GM21526 (cell line): Measurements from ENCODE around the gene COL20A1.
"Not testable (repeated sequence)": the region's sequence is repeated elsewhere in the genome, so short reads cannot be mapped to it uniquely, and the experiment has no call there.

ENCODE experiments used
- ATAC-seq: cut with Tn5 transposase; IDR thresholded peaks from one replicate; pipeline ENCODE4 v1.9.1; 2021; ENCODE audit warnings: moderate library complexity; ENCODE audit not compliant: unreplicated experiment, low FRiP score

COL20A1 gene

GRCh38 chr20:63369724-63370617 lies 77.0 kb downstream of the COL20A1 start:
- ATAC-seq = no peak

DNA sequence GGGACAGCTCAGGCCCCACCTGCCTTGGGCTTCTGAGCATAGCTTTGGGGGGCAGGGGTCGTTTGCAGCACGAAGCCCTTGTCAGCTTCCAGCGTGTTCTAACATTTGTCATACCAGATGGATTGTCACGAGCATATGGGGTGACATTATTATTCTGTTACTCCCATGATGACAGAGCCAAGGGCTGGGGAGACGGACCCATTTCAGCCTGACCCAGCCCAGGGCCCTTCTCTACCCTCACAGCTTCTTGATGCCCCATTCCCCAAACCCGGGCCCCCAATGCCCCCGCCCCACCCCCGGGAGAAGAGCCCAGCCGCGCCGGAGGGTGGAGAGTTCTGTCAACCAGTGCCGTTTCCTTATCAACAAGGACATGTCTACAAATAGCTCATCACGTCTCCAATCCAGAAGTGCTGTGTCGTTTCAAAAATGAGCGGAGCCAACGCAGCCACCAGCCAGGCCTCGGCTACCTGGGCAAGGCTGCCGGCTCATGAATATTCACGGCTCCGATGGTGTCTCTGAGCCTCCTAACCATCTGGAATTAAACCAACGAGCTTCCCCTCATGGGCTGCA lies 77.7 kb downstream of the COL20A1 start:
- ATAC-seq = no peak

- no peak for ATAC-seq
Measured at GRCh38 chr20:63371291-63371865, 78.4 kb downstream of the COL20A1 start.

GRCh38 chr20:63372971-63373885 lies 80.2 kb downstream of the COL20A1 start:
- ATAC-seq = no peak

GRCh38 chr20:63373996-63374395 lies 81.0 kb downstream of the COL20A1 start:
- no peak for ATAC-seq

- ATAC-seq = no peak
Measured at GRCh38 chr20:63374504-63374903, 81.5 kb downstream of the COL20A1 start.

DNA sequence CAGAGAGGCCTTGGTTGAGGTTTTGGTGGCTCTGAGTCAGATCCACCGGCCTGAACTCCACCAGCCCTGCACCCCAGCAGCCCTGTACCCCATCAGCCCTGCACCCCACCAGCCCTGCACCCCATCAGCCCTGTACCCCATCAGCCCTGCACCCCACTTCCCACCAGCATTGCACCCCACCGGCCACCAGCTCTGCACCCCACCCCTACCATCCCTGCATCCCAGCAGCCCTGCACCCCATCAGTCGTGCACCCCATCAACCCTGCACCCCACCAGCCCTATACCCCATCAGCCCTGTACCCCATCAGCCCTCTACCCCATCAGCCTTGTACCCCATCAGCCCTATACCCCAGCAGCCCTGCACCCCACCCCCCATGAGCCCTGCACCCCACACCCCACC lies 82.5 kb downstream of the COL20A1 start:
- ATAC-seq = no peak

- ATAC-seq = no peak
Measured at GRCh38 chr20:63376283-63377250, 83.6 kb downstream of the COL20A1 start.

- no peak for ATAC-seq
Measured at GRCh38 chr20:63377256-63377941, 84.4 kb downstream of the COL20A1 start.

- no peak for ATAC-seq
Measured at GRCh38 chr20:63377951-63378381, 85.0 kb downstream of the COL20A1 start.

- no peak for ATAC-seq
Measured at GRCh38 chr20:63378626-63379025, 85.6 kb downstream of the COL20A1 start.

- no peak for ATAC-seq
Measured at GRCh38 chr20:63379296-63379695, 86.3 kb downstream of the COL20A1 start.

DNA sequence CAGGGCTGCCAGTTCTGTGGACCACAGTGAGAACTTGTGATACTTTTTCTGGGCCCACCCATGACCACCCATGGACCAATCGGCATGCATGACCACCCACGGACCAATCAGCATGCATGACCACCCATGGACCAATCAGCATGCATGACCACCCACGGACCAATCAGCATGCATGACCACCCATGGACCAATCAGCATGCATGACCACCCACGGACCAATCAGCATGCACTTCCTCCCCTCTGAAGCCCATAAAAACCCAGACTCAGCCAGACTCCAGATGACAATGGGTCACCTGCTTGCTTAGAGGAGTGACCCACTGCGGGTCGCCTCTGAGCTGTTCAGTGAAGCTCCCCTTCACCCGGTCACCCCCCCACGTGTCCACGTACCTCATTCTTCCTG lies 86.9 kb downstream of the COL20A1 start:
- ATAC-seq = not testable (repeated sequence)

DNA sequence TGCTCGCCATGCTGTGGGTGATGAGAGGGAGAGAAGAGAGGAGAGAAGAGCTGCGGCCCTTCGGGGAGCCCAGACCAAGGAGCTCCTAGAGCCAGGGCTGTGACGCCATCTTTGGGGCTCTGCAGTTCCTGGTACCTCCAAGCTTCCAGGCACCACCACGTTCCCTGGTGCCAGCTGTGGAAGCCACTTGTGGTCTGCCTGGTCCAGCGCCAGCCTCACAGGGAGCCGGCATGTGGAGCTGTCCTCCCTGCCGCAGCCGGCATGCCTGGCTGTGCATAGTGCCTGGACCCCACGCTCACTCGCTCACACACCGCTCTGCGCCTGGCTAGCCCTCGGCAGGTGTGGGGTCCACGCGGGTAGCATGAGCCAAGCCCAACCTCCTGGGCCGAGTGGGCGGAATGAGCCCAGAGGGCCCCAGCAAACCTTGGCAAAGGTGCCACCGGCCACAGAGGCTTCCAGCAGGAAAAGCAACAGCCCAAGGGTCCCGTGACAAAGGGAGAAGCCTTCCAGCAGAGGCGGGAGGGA lies 87.4 kb downstream of the COL20A1 start:
- no peak for ATAC-seq

GRCh38 chr20:63381781-63382431 lies 88.9 kb downstream of the COL20A1 start:
- no peak for ATAC-seq

GRCh38 chr20:63382551-63383300 lies 89.7 kb downstream of the COL20A1 start:
- ATAC-seq = no peak

GRCh38 chr20:63383556-63383955 lies 90.6 kb downstream of the COL20A1 start:
- no peak for ATAC-seq
